DMS53 (cell line): Measurements from ENCODE around the gene AGMO.

Source experiments
- DNase-seq: peaks from one replicate; lab custom pipeline; 2025; lab: John Stamatoyannopoulos, UW

Gene AGMO

DNA sequence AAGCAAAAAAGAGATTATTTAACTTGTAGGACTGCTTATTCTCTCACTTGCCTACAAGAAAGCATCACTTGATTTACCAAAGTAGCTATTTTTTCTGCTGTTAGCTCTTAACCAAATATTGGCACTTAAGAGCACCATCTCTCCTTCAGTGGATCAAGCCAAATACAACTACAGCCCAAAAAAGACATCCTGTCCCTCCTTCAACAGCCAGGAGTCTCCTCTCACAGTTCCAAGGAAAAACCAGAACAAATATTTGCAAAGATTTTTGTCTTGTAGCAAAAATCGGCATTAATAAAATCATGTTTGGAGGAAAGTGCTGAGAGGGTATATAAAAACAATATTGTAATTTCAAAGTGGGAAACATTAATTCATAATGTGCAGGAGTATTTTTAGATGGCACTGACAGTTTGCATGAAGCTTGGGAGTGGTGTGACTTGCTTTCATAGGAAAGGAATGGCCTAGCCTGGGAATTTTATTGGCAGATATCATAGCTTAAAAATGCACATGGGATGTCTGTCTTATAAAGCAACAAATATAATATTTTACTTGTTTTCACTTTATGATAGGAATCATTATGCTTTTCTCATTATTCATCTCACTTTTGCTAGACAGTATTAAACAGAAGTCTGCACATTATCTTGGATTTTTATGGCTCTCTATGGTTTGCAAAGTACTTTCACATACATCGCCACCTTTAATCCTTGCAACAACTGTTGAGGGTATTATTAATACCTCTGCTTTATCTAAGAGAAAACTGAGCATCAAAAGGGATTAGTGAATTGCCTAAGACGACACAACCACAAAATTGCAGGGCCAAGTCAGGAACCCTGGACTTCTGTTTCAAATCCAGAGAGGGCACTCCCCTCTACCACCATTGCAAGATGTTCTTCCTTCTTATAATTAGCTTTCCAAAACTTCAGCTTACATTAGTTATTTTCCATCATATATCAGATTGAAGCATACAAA lies 103.5 kb downstream of the AGMO start:
- no peak for DNase-seq

DNA sequence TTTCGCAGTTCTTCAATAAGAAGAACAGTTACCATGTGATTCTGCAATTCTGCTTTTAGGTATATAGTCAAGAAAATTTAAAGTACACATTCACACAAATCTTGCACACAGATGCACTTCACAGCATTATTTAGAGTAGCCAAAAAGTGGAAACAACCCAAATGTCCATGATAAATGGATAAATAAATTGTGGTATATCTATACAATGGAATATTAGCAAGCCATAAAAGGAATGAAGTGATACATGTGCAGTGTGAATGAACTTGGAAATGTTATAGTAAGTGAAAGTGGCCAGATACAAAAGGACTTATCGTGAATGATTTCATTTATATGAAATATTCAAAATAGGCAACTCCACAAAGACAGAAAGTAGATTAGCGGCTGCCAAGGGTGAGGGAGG lies 109.1 kb downstream of the AGMO start:
- no peak for DNase-seq

DNA sequence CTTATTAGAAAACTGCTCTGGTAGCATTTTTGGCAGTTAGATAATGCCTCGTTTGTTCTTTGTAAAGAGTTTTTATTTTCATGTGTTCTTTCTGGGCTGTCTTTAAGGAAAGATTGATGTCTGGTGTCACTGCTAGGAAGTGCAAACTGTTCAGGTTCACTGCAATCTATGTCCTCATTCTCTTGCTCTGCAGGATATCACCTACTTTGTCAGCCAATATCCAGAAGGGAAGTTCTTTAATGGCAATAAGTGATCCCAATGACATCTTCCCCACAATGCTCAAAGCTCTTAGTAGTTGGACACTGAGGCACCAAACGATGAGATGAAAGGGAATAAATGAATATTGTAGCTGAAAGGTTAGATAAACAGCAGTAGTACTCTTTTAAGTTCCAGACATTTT lies 115.1 kb downstream of the AGMO start:
- DNase-seq: no peak

DNA sequence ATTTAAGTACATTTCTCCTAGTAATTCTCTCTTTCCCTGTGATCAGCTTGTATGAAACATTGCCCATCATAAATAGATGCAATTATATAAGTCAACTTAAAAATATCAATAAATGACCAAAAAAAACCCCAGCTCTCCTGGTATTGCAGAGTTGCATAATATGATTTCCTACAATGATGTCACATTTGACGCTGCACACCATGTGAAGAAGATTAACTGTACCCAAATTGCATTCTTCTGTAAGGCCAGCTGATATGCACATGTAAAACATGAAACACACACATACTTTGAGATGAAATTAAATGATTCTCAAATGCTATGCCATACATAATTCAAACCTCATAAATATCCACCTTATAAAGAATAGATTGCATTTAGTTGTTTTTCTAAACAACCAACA lies 115.5 kb downstream of the AGMO start:
- no peak for DNase-seq

DNA sequence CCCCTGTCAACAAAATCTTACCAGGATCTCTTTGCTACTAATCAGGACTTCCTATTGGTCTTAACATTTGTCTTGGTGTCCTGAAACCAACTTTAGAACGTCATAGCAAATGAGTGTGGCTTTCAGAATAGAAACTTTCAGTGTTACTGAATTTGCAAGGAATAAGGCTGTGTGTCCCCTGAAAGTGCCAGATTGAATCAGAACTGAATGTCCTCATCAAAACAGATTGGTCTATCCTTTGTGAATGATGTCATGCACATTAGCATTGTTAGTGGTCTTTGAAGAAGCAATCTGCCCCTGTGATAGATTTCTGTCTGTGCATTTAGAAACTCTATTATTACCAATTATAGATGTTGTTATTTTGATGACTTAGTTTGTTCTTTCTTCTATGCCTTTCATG lies 119.9 kb downstream of the AGMO start:
- no peak for DNase-seq

DNA sequence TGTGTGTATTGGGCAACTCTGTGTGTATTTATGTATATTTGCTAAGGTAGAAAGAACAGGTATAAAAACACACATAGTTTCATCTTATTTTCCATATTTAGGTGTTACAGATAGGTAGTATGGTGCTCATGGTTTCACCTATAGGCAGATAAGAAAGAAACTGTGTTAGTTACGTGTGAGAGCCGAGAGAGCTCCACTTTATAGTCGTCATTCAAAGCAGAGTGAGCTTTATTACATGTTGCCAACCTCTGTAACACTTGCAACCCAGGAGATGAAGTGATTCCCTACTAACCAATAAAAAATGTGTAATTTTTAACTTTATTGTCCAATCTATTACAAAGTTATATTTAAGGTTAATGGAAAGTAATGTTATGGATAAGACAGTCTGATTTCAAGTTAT lies 121.3 kb downstream of the AGMO start:
- no peak for DNase-seq

DNA sequence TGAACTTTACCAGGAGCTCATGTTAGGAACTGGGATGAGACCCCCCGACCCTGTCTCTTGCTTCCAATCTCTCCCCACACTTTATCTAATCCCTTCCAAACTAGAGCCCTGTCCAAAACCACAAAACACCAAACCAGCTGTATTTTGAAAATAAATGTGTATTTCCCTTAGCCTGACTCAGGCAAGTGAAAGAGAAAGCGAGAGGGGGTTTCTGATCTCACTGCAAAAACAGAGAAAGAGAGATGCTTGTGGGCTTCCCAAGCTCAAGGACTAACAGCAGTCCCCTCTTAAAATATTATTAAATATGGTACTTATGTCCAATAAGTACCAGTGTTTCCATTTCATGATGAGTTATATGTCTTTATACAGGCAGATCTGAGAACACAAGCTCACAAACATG lies 122.0 kb downstream of the AGMO start:
- DNase-seq: no peak

DNA sequence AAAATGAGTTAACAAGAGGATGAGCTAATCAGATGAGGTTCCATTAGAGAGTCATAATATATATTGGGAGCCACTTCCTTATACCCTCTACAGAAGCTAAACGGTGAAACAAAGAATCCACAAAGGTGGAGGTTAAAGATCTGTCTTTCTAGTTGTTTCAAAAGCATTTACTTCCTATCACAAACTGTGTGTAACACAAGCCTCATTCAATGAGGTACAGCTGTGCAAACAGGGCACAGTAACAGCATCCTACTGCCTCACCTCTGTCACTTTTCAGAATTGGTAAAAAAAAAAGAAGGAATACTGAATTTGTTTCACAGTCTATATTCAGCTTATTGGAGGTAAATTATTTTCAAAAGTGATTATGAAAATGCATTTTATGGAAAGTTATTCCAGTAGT lies 128.7 kb downstream of the AGMO start:
- peak; percentile 95 for DNase-seq

DNA sequence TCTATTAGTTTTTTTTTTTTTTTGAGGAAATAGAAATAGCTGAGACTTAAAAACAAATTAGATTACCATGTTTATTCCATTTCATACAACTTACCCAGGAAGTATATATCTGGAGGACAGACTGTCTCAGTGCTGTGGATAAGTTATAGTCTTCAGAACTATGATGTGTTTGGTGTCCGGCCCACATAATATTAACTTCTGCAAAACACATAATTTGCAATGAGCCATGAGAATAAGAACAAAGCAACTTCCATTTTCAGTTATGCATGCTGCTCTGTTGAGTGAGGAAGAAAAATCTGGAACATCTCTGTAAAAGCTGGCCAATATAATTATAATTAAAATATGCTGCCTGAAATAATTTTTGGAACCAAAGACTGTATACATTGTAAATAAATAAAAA lies 130.9 kb downstream of the AGMO start:
- no peak for DNase-seq

DNA sequence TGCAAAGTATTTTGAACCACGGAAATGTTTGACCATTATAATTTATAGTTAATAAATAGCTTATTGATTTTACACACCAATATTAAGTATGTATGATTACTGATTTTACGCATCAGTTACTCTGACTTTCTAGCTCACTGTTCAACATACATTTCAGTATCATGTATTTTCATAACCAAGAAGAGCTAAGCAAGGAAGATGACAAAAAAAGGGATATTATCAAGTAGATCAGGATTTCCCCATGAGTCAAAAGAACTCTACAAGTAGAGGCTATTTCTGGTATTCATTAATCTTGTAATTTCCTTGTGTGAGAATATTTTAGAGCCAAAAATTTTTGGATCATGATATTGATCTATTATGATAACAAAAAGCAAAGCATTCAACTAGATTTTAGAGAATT lies 131.6 kb downstream of the AGMO start:
- DNase-seq: no peak

DNA sequence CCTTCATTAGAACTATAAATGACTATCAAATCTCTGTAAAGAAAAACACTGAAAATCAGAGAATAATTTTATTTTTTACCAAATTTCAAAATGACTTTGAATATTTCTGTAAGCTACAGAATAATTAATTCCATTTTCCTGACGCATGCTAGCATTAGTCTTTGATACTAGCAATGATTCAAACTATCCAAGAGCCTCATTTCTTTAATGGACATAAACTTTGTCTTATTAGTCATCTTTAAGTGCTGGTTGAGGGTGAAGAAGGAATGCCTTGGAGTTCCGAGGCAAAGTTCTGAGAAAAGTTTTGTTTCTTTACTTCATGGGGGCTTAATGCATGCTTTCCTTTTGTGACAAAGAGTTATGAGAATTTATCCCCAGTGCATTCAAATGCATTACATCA lies 137.3 kb downstream of the AGMO start:
- DNase-seq: no peak

DNA sequence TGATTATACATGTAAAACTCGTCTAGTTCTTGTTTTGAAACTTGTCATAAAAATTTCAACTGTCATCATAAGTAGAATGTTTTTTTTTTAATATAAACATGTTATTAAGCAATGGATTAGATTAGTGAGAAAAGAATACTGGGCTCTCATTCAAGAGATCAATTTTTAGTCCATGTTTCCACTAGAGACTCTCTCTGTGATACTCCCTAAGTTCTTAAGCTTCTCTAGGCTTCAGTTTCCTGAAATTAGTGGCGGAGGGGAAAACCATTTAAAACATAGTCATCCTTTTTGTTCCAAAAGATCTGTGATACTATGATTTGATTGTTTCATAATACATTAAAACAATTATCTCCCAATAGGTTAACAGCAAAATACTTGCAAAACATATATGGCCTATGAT lies 142.2 kb downstream of the AGMO start:
- DNase-seq: no peak

DNA sequence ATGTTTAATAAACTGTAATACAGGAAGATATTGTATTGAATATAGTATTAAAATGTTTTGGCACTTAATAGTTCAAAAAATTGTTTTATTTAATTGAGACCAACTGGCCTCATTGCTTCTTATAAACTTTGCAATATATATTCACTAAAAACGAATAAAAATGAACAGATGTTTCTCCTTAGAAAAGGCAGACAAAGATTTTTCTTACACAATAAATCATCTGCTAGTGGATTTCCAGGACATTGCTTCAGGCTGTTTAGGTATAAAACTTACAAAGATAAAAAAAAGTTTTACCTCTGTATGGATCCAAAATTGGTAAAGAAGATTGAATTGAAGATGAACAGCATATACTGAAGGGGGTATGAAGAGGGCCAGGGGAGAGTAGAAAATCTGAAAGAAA lies 143.6 kb downstream of the AGMO start:
- DNase-seq: no peak

DNA sequence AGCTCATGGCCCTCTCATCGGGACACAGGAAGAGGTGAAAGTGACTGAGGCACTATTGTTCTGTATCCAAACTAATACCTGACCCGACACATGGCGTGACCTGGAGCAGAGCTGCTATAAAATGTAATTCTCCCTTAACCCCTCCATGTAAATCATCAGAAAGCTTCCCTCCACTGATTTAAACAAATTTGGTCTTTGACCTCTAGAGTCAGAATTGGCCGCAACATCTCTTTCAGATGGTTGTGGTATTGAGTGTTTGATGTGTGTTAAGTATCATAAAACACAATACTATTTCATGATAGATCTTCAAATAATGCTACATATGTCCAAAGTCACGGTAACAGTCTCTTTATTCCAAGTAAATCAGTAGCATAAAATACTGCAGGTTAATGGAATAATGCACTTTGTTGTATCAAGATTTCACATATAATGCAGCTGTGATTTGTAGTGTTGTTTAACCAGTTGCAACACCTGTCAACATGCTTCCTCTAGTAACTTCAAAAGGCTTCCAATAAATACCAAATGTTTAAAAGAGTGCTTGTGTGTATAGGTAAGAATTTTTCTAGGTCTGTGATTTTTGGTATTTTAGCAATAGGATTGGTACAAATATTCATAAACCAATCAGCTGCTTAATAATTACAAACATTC lies 144.3 kb downstream of the AGMO start:
- DNase-seq: no peak

DNA sequence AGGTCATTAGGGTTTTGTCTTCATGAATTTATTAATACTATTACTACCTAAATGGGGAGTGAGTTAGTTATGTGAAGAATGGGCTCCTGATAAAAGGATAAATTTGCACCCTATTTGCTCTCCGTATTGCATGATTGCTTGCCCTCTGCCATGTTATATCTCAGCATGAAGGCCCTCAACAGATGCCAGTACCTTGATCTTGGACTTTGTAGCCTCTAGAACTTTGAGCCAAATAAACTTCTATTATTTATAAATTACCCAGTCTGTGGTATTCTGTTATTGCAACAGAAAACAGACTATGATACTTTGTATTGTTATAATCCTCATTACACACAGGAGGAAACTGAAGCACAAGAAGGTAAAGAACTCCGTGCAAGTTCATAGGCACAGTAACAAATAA lies 150.8 kb downstream of the AGMO start:
- no peak for DNase-seq

DNA sequence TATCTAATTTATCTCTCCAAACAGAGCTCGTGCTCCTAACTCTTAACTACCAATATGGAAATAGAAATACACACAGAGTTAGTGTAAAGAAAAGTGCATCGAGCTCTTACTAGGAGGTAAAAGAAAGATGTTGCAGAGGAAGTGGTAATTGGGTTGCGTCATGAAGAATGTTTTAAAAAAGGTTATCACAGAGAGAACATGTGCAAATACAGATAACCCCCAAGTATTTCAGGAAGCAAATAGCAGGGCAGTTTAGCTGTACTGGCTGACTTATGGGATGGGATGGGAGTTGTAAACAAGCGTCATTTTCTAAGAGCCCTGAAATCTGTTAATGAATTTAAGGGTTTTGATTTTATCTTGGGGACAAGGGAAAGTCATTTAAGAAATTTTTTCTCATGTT lies 153.9 kb downstream of the AGMO start:
- no peak for DNase-seq

DNA sequence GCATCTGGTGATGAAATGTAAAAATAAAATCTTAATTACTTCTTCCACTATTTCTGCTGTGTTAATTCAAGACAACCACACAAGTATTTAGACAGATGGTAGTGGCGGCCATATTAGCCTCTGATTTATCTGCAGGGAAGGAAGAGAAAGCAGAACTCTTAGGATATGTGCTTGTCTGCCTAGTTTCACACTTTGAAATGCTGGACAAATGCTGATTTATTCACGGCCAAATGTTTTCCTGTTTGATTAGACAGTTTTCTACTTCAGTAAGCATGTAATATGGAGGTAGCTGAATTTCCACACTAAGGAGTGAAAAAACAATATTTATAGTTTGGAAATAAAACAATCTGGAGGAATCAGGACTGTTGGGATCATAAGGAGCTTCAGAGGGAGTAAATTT lies 158.1 kb downstream of the AGMO start:
- DNase-seq: no peak

DNA sequence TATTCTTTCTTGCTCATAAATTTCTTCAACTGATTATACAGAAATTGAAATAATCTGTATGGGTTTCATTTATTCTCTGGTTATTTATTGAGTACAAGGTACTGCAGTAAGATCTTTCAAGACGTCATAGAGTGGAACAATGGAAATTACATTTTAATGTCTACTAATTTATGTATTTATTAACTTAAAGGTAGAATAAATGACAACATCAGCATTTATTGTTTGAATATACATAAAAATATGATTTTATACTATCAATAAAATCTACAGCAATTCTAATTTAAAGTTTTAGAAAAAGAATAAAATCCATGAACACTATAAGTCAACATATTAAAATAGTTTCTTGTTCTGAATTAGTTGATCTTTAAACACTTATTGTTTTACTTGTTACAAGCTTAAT lies 158.5 kb downstream of the AGMO start:
- no peak for DNase-seq

DNA sequence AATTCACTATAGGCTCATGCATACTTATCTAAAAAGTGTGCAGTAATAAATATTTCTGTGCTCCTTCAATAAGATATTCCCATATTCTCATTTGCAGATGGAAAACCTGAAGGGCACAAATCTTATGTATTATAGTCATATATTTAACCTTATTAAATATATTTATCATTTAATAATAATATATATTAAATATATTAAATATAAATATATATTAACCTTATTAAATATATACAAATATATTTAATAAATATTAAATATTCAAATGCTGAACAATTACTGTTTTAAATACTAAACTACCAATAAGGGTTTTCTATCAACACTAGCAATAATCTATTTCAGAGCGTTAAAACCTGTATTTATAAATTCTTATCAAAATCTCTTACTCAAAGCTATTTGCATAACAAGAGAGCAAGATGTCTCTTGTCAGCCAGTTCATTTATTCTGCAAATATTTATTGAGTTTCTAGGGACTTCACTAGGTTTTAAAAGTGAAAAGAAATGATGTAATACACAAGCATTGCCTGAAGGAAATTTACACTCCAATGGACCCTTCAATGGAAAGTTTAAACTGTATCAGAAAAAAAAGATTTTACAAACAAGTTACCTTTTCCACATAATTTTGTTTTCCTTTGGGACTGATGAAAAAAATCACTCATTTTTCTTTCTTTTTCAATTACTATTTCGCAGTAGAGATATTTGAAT lies 159.2 kb downstream of the AGMO start:
- no peak for DNase-seq

DNA sequence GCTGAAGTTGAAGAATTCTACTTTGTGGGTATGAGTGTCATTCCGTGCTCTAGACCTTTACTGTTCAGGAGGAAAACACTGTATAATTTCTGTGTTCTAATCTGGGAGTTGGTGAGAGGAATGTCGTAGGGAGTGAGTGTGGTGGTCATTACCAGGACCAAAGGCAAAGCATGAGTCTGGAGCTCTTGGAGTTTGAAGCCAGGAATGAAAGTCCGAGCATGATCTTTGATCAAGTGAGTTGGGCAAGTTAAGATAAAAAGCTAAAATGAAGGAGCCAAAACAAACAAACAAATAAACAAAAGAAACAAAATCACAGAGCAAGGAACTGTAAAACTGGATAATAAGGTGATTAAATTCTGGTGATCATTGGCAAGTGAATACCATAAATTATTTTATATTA lies 161.4 kb downstream of the AGMO start:
- no peak for DNase-seq

DNA sequence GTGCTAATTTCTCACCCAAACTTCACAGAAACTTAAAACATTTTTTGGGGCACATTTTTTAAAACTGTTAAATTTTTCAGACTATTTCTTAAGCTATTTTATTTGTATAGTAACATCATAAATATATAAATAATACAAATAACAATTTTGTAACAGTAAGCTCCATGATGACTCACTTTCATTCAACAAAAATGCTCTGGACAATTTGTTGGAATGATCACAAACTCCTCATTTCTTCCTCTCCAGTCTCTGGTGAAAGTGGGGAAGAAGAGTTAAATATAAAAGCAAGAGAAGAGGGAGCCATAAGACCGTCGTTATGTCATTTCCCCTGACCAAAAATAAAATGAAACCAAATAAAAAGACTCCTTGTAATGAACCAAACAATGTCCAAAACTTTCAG lies 162.4 kb downstream of the AGMO start:
- DNase-seq: no peak

DNA sequence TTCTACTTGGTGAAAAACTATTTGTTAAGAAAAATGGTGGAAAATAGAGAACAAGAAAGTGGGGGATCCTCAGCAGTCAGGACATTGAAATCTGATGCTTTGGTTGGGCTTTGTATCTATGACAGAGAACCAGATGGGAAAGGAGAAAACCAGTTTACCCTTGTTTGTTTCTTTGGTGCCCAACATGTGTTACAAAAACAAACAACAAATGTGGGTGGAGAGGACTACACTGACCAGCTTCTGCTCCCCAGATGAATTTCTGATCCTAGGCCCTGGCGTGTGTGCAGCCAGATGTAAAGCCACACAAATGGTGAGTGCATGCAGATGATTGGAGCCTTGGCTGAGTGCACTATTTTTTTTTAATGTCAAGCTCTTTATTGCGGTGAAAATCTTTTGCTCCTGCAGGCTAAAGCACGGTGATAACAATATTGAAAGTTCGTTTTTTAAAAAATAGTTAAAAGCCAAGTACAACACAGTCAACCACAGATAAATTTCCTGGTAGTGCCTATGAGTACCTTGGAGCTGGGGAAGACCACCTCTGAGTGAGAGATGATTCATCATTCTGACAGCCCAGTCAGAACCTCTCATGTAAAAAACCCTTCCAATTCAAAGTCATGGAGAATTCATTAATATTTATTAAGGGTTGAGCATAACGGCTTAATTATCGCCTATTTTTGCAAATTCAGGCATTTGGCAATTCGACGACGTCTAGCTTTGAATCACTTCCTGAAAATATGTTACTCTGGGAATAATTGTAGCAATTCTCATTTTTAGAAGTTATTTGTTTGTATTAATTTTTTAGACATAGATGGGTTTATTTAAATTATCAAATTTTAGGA lies 163.7 kb downstream of the AGMO start:
- no peak for DNase-seq
